SK-N-MC (cell line): ENCODE results near the gene RBM19.

ENCODE experiments used
- EZH2 ChIP-seq: fragments of 200-600 bp; sonication (generic); IDR thresholded peaks from one replicate; pipeline ENCODE4 v1.6.1; 2017; ENCODE audit warnings: antibody characterized with exemption
- FOXP2 ChIP-seq: optimal IDR thresholded peaks from 2 replicates; pipeline ENCODE3; 2011; ENCODE audit warnings: mild to moderate bottlenecking, moderate library complexity; ENCODE audit not compliant: insufficient read depth; ENCODE audit errors: extremely low read length, control extremely low read depth
- POLR2AphosphoS5 ChIP-seq: IDR thresholded peaks from 2 replicates; pipeline ENCODE4 v1.6.1; 2012; ENCODE audit warnings: mild to moderate bottlenecking, low read depth, low read length, borderline replicate concordance

DNA sequence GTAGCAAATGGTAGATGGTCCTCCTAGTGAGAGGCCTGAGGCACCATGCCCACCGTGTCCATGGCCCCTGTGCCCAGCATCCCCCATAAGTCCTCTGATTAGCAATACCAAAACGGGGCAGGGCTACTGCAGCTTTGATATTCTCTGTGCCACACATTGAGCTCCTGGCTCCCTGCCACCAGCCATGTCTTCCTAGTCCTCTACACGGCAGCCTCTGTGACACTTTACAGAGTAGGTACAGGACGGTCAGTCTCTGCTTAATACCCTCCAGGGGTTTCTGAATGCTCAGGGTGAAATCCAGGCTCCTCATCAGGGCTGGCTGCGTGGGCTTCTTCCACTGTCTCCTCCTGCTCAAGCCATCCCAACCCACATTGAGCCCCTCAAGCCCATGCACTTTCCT is 8.0 kb downstream of the RBM19 start:
- TF ChIP-seq POLR2AphosphoS5 (no peak), EZH2 (no peak), FOXP2 (no peak)
